ENCODE results near the gene ABTB1.
A peak's percentile ranks its signal among the peaks of the same experiment; 100 is the strongest.

ABTB1 gene

DNA sequence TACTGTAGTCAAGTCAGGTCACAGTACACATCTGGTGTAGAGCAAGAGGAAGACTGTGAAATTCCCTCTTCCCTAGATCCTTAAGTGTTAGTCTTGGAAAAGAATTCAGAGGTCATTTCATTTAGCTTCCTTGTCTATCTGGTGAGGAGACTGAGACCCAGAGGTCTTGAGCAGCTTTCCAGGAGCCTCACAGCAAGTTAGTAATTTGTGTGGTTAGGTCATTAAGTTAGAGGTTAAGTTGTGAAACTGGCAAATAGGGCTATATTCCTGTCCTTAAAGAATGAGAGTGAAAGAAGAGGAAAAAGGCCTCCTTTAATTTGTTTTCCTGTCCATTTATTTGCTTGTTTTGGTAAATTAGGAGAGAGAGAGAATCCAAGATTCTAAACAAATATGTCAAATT is 34.8 kb upstream of the ABTB1 start:
- Mint-ChIP-seq H3K4me1 (peaks cover 28% of the 10 kb centered on the region), H3K4me3 (no peak overlapping the region), H3K9me3 (no peaks in the 10 kb centered on the region), H3K36me3 (ENCODE audit: low read depth) (peaks cover 4% of the 10 kb centered on the region), H3K27ac (no peak overlapping the region), H3K27me3 (ENCODE audit: low read depth, poor library complexity) (peaks cover 4% of the 10 kb centered on the region)
- DNase-seq: no peak
- TF ChIP-seq, protein P1, sequence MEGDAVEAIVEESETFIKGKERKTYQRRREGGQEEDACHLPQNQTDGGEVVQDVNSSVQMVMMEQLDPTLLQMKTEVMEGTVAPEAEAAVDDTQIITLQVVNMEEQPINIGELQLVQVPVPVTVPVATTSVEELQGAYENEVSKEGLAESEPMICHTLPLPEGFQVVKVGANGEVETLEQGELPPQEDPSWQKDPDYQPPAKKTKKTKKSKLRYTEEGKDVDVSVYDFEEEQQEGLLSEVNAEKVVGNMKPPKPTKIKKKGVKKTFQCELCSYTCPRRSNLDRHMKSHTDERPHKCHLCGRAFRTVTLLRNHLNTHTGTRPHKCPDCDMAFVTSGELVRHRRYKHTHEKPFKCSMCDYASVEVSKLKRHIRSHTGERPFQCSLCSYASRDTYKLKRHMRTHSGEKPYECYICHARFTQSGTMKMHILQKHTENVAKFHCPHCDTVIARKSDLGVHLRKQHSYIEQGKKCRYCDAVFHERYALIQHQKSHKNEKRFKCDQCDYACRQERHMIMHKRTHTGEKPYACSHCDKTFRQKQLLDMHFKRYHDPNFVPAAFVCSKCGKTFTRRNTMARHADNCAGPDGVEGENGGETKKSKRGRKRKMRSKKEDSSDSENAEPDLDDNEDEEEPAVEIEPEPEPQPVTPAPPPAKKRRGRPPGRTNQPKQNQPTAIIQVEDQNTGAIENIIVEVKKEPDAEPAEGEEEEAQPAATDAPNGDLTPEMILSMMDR (IDR thresholded peaks at IDR 0.05): no peak

- Mint-ChIP-seq H3K4me1 (peaks cover 28% of the 10 kb centered on the region), H3K9me3 (no peaks in the 10 kb centered on the region), H3K27ac (peak overlapping the region; percentile 58), H3K27me3 (ENCODE audit: low read depth, poor library complexity) (peaks cover 7% of the 10 kb centered on the region), H3K4me3 (no peak overlapping the region), H3K36me3 (ENCODE audit: low read depth) (peaks cover 4% of the 10 kb centered on the region)
- DNase-seq: no peak
- TF ChIP-seq, protein P1 (IDR thresholded peaks at IDR 0.05): no peak
These were observed 33.3 kb upstream of the ABTB1 start for GRCh38 chr3:127639173-127640041.

- H3K9me3 Mint-ChIP-seq: no peaks in the 10 kb centered on the region
- TF ChIP-seq, protein P1 (IDR thresholded peaks at IDR 0.05): no peak
- H3K4me1 Mint-ChIP-seq: peaks cover 24% of the 10 kb centered on the region
- no peak overlapping the region for H3K4me3 Mint-ChIP-seq
- no peak overlapping the region for H3K27ac Mint-ChIP-seq
- peaks cover 7% of the 10 kb centered on the region for H3K27me3 Mint-ChIP-seq (ENCODE audit: low read depth, poor library complexity)
- peaks cover 4% of the 10 kb centered on the region for H3K36me3 Mint-ChIP-seq (ENCODE audit: low read depth)
- no peak for DNase-seq
These were observed 32.8 kb upstream of the ABTB1 start for GRCh38 chr3:127640042-127640355.

- H3K4me1 Mint-ChIP-seq: peaks cover 14% of the 10 kb centered on the region
- H3K36me3 Mint-ChIP-seq (ENCODE audit: low read depth): peaks cover 4% of the 10 kb centered on the region
- peaks cover 3% of the 10 kb centered on the region for H3K27me3 Mint-ChIP-seq (ENCODE audit: low read depth, poor library complexity)
- H3K4me3 Mint-ChIP-seq: no peak overlapping the region
- no peak overlapping the region for H3K27ac Mint-ChIP-seq
- TF ChIP-seq, protein P1 (IDR thresholded peaks at IDR 0.05): no peak
- no peaks in the 10 kb centered on the region for H3K9me3 Mint-ChIP-seq
- no peak for DNase-seq
These were observed 27.9 kb upstream of the ABTB1 start for GRCh38 chr3:127644641-127645370.

- TF ChIP-seq, protein P1 (IDR thresholded peaks at IDR 0.05): no peak
- Mint-ChIP-seq H3K27ac (no peak overlapping the region), H3K4me3 (no peak overlapping the region), H3K36me3 (ENCODE audit: low read depth) (peaks cover 9% of the 10 kb centered on the region), H3K27me3 (ENCODE audit: low read depth, poor library complexity) (peaks cover 3% of the 10 kb centered on the region), H3K4me1 (peaks cover 11% of the 10 kb centered on the region), H3K9me3 (no peaks in the 10 kb centered on the region)
- DNase-seq: no peak
These were observed 27.3 kb upstream of the ABTB1 start for GRCh38 chr3:127645371-127646015.
